Measurements from ENCODE around the gene OCA2. TPM values are rescaled to one million over a fixed set of nuclear protein-coding genes. Genes with fewer than 3 reads are reported as not detected.
"Not testable (repeated sequence)": the region's sequence is repeated elsewhere in the genome, so short reads cannot be mapped to it uniquely, and the experiment has no call there.

Gene OCA2
- total RNA-seq, 6 experiments from 2014 or later = 0.07 to 0.13 (median 0.12) TPM; not detected in 3

- no peak for DNase-seq
- no peaks in the 10 kb centered on the region for H3K27me3 ChIP-seq
- intact Hi-C loops (cut with DNase I) = no loop called here
- H3K9me3 ChIP-seq = no peaks in the 10 kb centered on the region
- H3K36me3 ChIP-seq = peaks cover 0 to 16% (median 0%) of the 10 kb centered on the region in 4 donors
- peak; percentile 40 to 51 (median 46) for ATAC-seq
- H3K27ac ChIP-seq = no peak overlapping the region
- no peaks in the 10 kb centered on the region for H3K4me1 ChIP-seq
- no peak overlapping the region for H3K4me3 ChIP-seq
- WGBS (ENCODE audit: insufficient coverage, low coverage, low lambda C conversion rate, missing lambda C conversion rate) = 64% methylated on average over 16 of the region's 17 CpGs
- no peak for TF ChIP-seq POLR2A (IDR thresholded peaks at IDR 0.05)
- TF ChIP-seq CTCF (IDR thresholded peaks at IDR 0.05) = peak; percentile 49 to 68 (median 64)
These were observed 26.8 kb upstream of the OCA2 start for GRCh38 chr15:28125673-28126651.

GRCh38 chr15:28124841-28125240 lies 25.7 kb upstream of the OCA2 start:
- peaks cover 0 to 24% (median 4%) of the 10 kb centered on the region in 4 donors for H3K36me3 ChIP-seq
- intact Hi-C loops (cut with DNase I) = no loop called here

GRCh38 chr15:28123408-28124023 lies 24.4 kb upstream of the OCA2 start:
- no peak overlapping the region for H3K27ac ChIP-seq
- intact Hi-C loops (cut with DNase I) = no loop called here
- TF ChIP-seq CTCF (IDR thresholded peaks at IDR 0.05) = peak; percentile 63 to 68 (median 66)
- no peak for TF ChIP-seq POLR2A (IDR thresholded peaks at IDR 0.05)
- no peaks in the 10 kb centered on the region for H3K4me1 ChIP-seq
- ATAC-seq (peak; percentile 88 to 95 (median 92)), DNase-seq (peak in 2 of 3 donors; percentile 63 to 73)
- H3K27me3 ChIP-seq = no peaks in the 10 kb centered on the region
- 24% methylated on average over 6 of the region's 6 CpGs for WGBS (ENCODE audit: insufficient coverage, low coverage, low lambda C conversion rate, missing lambda C conversion rate)
- no peak overlapping the region for H3K4me3 ChIP-seq
- peaks cover 0 to 26% (median 4%) of the 10 kb centered on the region in 4 donors for H3K36me3 ChIP-seq
- no peaks in the 10 kb centered on the region for H3K9me3 ChIP-seq

More at GRCh38 chr15:28124841-28125240, 25.7 kb upstream of the OCA2 start:
- WGBS (ENCODE audit: insufficient coverage, low coverage, low lambda C conversion rate, missing lambda C conversion rate) = 100% methylated on average over 1 of the region's 10 CpGs
- Histone ChIP-seq H3K4me1 (no peaks in the 10 kb centered on the region), H3K4me3 (no peak overlapping the region), H3K27me3 (no peaks in the 10 kb centered on the region), H3K27ac (no peak overlapping the region), H3K9me3 (no peaks in the 10 kb centered on the region)
- ATAC-seq (no peak), DNase-seq (no peak)
- no peak for TF ChIP-seq CTCF (IDR thresholded peaks at IDR 0.05)
- TF ChIP-seq POLR2A (IDR thresholded peaks at IDR 0.05) = no peak

- ATAC-seq (peak in 1 of 4 donors; percentile 15), DNase-seq (no peak)
- peaks cover 0 to 34% (median 4%) of the 10 kb centered on the region in 4 donors for H3K36me3 ChIP-seq
- no peak overlapping the region for H3K27ac ChIP-seq
- H3K4me1 ChIP-seq = no peaks in the 10 kb centered on the region
- H3K4me3 ChIP-seq = no peak overlapping the region
- H3K27me3 ChIP-seq = no peaks in the 10 kb centered on the region
- WGBS (ENCODE audit: insufficient coverage, low coverage, low lambda C conversion rate, missing lambda C conversion rate) = 82% methylated on average over 8 of the region's 28 CpGs
- intact Hi-C loops (cut with DNase I) = no loop called here
- TF ChIP-seq POLR2A (IDR thresholded peaks at IDR 0.05) = no peak
- TF ChIP-seq CTCF (IDR thresholded peaks at IDR 0.05) = no peak
- H3K9me3 ChIP-seq = no peaks in the 10 kb centered on the region
These were observed 23.2 kb upstream of the OCA2 start for GRCh38 chr15:28122038-28122949.

GRCh38 chr15:28121577-28121976 lies 22.5 kb upstream of the OCA2 start:
- peaks cover 0 to 40% (median 4%) of the 10 kb centered on the region in 4 donors for H3K36me3 ChIP-seq
- H3K9me3 ChIP-seq; DNase-seq; intact Hi-C loops (cut with DNase I); H3K4me1 ChIP-seq; H3K27me3 ChIP-seq; ATAC-seq; H3K27ac ChIP-seq; H3K4me3 ChIP-seq: not testable (repeated sequence)
- no CpG with 5 or more reads among the region's 16 CpGs for WGBS (ENCODE audit: insufficient coverage, low coverage, low lambda C conversion rate, missing lambda C conversion rate)
